WTC11 (cell line): Measurements from ENCODE around the gene OR1L6. TPM values are rescaled to one million over a fixed set of nuclear protein-coding genes. Genes with fewer than 3 reads are reported as not detected.

Source experiments
- ATAC-seq: fragments of 200-7000 bp; cut with Tn5 transposase; 2 replicates; pipeline ENCODE4 v1.10.0; 2021; ENCODE audit warnings: mild to moderate bottlenecking, moderate library complexity
- CTCF ChIA-PET: fragments of 300-600 bp; sonication (Branson Sonifier 250); formaldehyde crosslinking; loops from one replicate; lab custom pipeline; 2021; ENCODE audit warnings: antibody characterized with exemption; lab: Charles Lee
- POLR2A ChIA-PET: fragments of 350-600 bp; sonication (Branson Sonifier 250); formaldehyde crosslinking; loops from one replicate; lab custom pipeline; 2021; ENCODE audit warnings: antibody characterized with exemption; lab: Charles Lee
- DNase-seq: peaks from one replicate; pipeline ENCODE4 v3.0.0; 2021; ENCODE audit warnings: low spot score
- H3K27ac Mint-ChIP-seq: 2 replicates; pipeline ENCODE4 v1.8.0; 2021; ENCODE audit warnings: mixed read lengths
- H3K27me3 Mint-ChIP-seq: 2 replicates; pipeline ENCODE4 v1.8.0; 2021; ENCODE audit warnings: low read depth, mild to moderate bottlenecking, moderate library complexity, mixed read lengths
- H3K36me3 Mint-ChIP-seq: 2 replicates; pipeline ENCODE4 v1.8.0; 2021; ENCODE audit warnings: mixed read lengths
- H3K4me1 Mint-ChIP-seq: 2 replicates; pipeline ENCODE4 v1.8.0; 2022; ENCODE audit warnings: mixed read lengths
- H3K4me3 Mint-ChIP-seq: 2 replicates; pipeline ENCODE4 v1.8.0; 2021; ENCODE audit warnings: mild to moderate bottlenecking, moderate library complexity, mixed read lengths
- H3K9me3 Mint-ChIP-seq: 2 replicates; pipeline ENCODE4 v1.8.0; 2021; ENCODE audit warnings: mixed read lengths
- ATF6 ChIP-seq: sonication (generic); formaldehyde crosslinking; IDR thresholded peaks from 2 replicates; pipeline ENCODE4 v1.8.1; 2023; ENCODE audit warnings: mild to moderate bottlenecking, missing genetic modification reagents
- CBFB ChIP-seq: sonication (generic); formaldehyde crosslinking; IDR thresholded peaks from 2 replicates; pipeline ENCODE4 v1.8.1; 2022; ENCODE audit warnings: mild to moderate bottlenecking, low read depth, missing genetic modification reagents
- E2F1 ChIP-seq: sonication (generic); formaldehyde crosslinking; IDR thresholded peaks from 2 replicates; pipeline ENCODE4 v1.8.0; 2022; ENCODE audit warnings: mild to moderate bottlenecking, missing genetic modification reagents
- HMGXB4 ChIP-seq: sonication (generic); formaldehyde crosslinking; IDR thresholded peaks from 2 replicates; pipeline ENCODE4 v1.8.1; 2023; ENCODE audit warnings: mild to moderate bottlenecking, moderate library complexity, missing genetic modification reagents
- JUN ChIP-seq: sonication (generic); formaldehyde crosslinking; IDR thresholded peaks from 2 replicates; pipeline ENCODE4 v1.8.0; 2023; ENCODE audit warnings: mild to moderate bottlenecking, missing genetic modification reagents
- MXD4 ChIP-seq: fragments of 250-450 bp; sonication (Bioruptor Pico); IDR thresholded peaks from 2 replicates; pipeline ENCODE4 v1.8.0; 2021; ENCODE audit warnings: mild to moderate bottlenecking, moderate library complexity, borderline replicate concordance
- NFATC4 ChIP-seq: fragments of 250-450 bp; sonication (Bioruptor Pico); IDR thresholded peaks from 2 replicates; pipeline ENCODE4 v1.9.0; 2021; ENCODE audit warnings: mild to moderate bottlenecking
- NFE2L1 ChIP-seq: sonication (generic); formaldehyde crosslinking; IDR thresholded peaks from 2 replicates; pipeline ENCODE4 v1.8.1; 2023; ENCODE audit warnings: missing genetic modification reagents
- NFYB ChIP-seq: sonication (generic); formaldehyde crosslinking; conservative IDR thresholded peaks from 2 replicates; pipeline ENCODE4 v1.8.0; 2022; ENCODE audit warnings: low read depth, missing genetic modification reagents
- NR2C2 ChIP-seq: sonication (generic); formaldehyde crosslinking; IDR thresholded peaks from 2 replicates; pipeline ENCODE4 v1.8.0; 2022; ENCODE audit warnings: mild to moderate bottlenecking, missing genetic modification reagents
- SOX15 ChIP-seq: fragments of 250-450 bp; sonication (Bioruptor Pico); IDR thresholded peaks from 2 replicates; pipeline ENCODE4 v1.9.0; 2021; ENCODE audit warnings: mild to moderate bottlenecking
- TEAD1 ChIP-seq: sonication (generic); formaldehyde crosslinking; IDR thresholded peaks from 2 replicates; pipeline ENCODE4 v1.8.0; 2022; ENCODE audit warnings: mild to moderate bottlenecking, missing genetic modification reagents
- ZNF232 ChIP-seq: sonication (generic); formaldehyde crosslinking; IDR thresholded peaks from 2 replicates; pipeline ENCODE4 v1.8.0; 2022; ENCODE audit warnings: mild to moderate bottlenecking, missing genetic modification reagents
- ZNF317 ChIP-seq: sonication (generic); formaldehyde crosslinking; IDR thresholded peaks from 2 replicates; pipeline ENCODE4 v1.8.1; 2023; ENCODE audit warnings: low read depth, mild to moderate bottlenecking, moderate library complexity, missing genetic modification reagents, borderline replicate concordance
- ZNF425 ChIP-seq: fragments of 250-450 bp; sonication (Bioruptor Pico); conservative IDR thresholded peaks from 2 replicates; pipeline ENCODE4 v1.9.0; 2021; ENCODE audit warnings: mild to moderate bottlenecking
- ZNF512 ChIP-seq: sonication (generic); formaldehyde crosslinking; IDR thresholded peaks from 2 replicates; pipeline ENCODE4 v1.8.1; 2022; ENCODE audit warnings: missing genetic modification reagents, borderline replicate concordance
- total RNA-seq: library from RNA; stranded (reverse); gene quantifications from 3 replicates; pipeline ENCODE4 v1.2.3, GENCODE V29; 2021
- TF ChIP-seq, protein P1 (sequence below): fragments of 250-450 bp; sonication (Bioruptor Pico); IDR thresholded peaks from 2 replicates; pipeline ENCODE4 v2.1.2; 2022; ENCODE audit warnings: mild to moderate bottlenecking, moderate library complexity
- TF ChIP-seq, protein P2 (sequence below): sonication (generic); formaldehyde crosslinking; IDR thresholded peaks from 2 replicates; pipeline ENCODE4 v1.8.1; 2022; ENCODE audit warnings: low read depth, missing genetic modification reagents, borderline replicate concordance
- TF ChIP-seq, protein P3 (sequence below): sonication (generic); formaldehyde crosslinking; IDR thresholded peaks from 2 replicates; pipeline ENCODE4 v1.8.1; 2022; ENCODE audit warnings: mild to moderate bottlenecking, moderate library complexity, missing genetic modification reagents
- TF ChIP-seq, protein P4 (sequence below): sonication (generic); formaldehyde crosslinking; IDR thresholded peaks from 2 replicates; pipeline ENCODE4 v1.8.0; 2022; ENCODE audit warnings: mild to moderate bottlenecking, missing genetic modification reagents

Gene OR1L6
- total RNA-seq, 1 experiment from 2014 or later = not detected

DNA sequence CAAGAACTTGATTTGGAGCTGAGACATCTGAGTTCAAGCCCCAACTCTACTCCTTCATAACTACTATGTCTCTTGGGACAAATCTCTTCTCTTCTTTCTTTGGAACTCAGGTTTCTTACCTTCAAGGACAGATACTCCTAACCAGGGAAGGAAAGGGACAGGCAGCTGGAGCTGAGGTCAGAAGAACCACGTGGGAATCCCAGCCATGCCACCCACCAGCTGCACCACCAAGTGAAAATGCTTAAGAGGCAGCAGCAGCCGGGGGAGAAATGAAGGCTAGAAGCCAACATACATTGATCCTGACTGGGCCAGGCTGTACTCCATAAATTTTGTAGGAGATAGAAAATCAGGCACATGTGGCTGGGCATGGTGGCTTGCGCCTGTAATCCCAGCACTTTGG is 37.1 kb downstream of the OR1L6 start:
- no peak overlapping the region for H3K4me3 Mint-ChIP-seq
- peaks cover 65% of the 10 kb centered on the region for H3K9me3 Mint-ChIP-seq
- H3K27me3 Mint-ChIP-seq = peaks cover 16% of the 10 kb centered on the region; the same call in 1 of the 2 replicates
- POLR2A ChIA-PET = no interaction called here
- no peaks in the 10 kb centered on the region for H3K4me1 Mint-ChIP-seq
- TF ChIP-seq ZNF232 (no peak), NFE2L1 (CRISPR knock-in tag) (no peak), E2F1 (CRISPR knock-in tag) (no peak), JUN (CRISPR knock-in tag) (no peak), MXD4 (CRISPR knock-in tag) (no peak), SOX15 (CRISPR knock-in tag) (no peak), CBFB (CRISPR knock-in tag) (no peak), ZNF317 (CRISPR knock-in tag) (no peak), HMGXB4 (no peak), ZNF512 (CRISPR knock-in tag) (no peak), NFATC4 (CRISPR knock-in tag) (no peak), ZNF425 (CRISPR knock-in tag) (no peak), NFYB (CRISPR knock-in tag) (no peak), NR2C2 (no peak), ATF6 (CRISPR knock-in tag) (no peak), TEAD1 (no peak)
- TF ChIP-seq, protein P1, sequence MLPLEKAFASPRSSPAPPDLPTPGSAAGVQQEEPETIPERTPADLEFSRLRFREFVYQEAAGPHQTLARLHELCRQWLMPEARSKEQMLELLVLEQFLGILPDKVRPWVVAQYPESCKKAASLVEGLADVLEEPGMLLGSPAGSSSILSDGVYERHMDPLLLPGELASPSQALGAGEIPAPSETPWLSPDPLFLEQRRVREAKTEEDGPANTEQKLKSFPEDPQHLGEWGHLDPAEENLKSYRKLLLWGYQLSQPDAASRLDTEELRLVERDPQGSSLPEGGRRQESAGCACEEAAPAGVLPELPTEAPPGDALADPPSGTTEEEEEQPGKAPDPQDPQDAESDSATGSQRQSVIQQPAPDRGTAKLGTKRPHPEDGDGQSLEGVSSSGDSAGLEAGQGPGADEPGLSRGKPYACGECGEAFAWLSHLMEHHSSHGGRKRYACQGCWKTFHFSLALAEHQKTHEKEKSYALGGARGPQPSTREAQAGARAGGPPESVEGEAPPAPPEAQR (CRISPR knock-in tag) = no peak
- TF ChIP-seq, protein P2, sequence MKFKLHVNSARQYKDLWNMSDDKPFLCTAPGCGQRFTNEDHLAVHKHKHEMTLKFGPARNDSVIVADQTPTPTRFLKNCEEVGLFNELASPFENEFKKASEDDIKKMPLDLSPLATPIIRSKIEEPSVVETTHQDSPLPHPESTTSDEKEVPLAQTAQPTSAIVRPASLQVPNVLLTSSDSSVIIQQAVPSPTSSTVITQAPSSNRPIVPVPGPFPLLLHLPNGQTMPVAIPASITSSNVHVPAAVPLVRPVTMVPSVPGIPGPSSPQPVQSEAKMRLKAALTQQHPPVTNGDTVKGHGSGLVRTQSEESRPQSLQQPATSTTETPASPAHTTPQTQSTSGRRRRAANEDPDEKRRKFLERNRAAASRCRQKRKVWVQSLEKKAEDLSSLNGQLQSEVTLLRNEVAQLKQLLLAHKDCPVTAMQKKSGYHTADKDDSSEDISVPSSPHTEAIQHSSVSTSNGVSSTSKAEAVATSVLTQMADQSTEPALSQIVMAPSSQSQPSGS (CRISPR knock-in tag) = no peak
- TF ChIP-seq, protein P3, sequence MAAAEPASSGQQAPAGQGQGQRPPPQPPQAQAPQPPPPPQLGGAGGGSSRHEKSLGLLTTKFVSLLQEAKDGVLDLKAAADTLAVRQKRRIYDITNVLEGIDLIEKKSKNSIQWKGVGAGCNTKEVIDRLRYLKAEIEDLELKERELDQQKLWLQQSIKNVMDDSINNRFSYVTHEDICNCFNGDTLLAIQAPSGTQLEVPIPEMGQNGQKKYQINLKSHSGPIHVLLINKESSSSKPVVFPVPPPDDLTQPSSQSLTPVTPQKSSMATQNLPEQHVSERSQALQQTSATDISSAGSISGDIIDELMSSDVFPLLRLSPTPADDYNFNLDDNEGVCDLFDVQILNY = no peak
- TF ChIP-seq, protein P4, sequence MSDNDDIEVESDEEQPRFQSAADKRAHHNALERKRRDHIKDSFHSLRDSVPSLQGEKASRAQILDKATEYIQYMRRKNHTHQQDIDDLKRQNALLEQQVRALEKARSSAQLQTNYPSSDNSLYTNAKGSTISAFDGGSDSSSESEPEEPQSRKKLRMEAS (CRISPR knock-in tag) = no peak
- H3K27ac Mint-ChIP-seq = no peak overlapping the region
- DNase-seq (no peak), ATAC-seq (no peak)
- H3K36me3 Mint-ChIP-seq = peaks cover 9% of the 10 kb centered on the region
- CTCF ChIA-PET = interaction anchor here (1.0 kb wide), 1 partner anchor 281 kb away, joined by 4 read pairs; no protein-coding TSS in a partner anchor
